ENCODE measurements around the gene PADI4. TPM values are rescaled to one million over a fixed set of nuclear protein-coding genes. Genes with fewer than 3 reads are reported as not detected.

Gene PADI4
- total and polyA plus RNA-seq, 2 of the 8 experiments (the other 6 are each of a cell fraction or from before 2014, with no cell fraction given) = 0.29 TPM; not detected in 1

- Histone ChIP-seq H2BK20ac (ENCODE audit: low read length) (no peak overlapping the region), H3K23ac (ENCODE audit: insufficient read length) (no peak overlapping the region), H3K4ac (replicated peaks; ENCODE audit: insufficient read length, low read depth, low read length) (no peak overlapping the region), H3K79me1 (ENCODE audit: low read depth, low read length) (no peaks in the 10 kb centered on the region), H3K56ac (replicated peaks; ENCODE audit: insufficient read length, low read depth, low read length) (no peak overlapping the region), H3K4me3 (ENCODE audit: extremely low read depth in 1 of 4, insufficient read depth in 2 of 4, low read depth in 3 of 4, low read length in 4 of 4) (no peak overlapping the region), H3K27me3 (replicated peaks in 1 of 4; ENCODE audit: control insufficient read depth in 3 of 4, extremely low read depth in 1 of 4, insufficient read depth in 3 of 4, low read length in 3 of 4) (no peaks in the 10 kb centered on the region), H3K4me1 (replicated peaks in 1 of 4; ENCODE audit: control insufficient read depth in 3 of 4, insufficient read depth in 4 of 4, low read length in 3 of 4) (no peaks in the 10 kb centered on the region), H2BK12ac (ENCODE audit: low read depth, low read length) (no peak overlapping the region), H2BK15ac (ENCODE audit: low read length) (no peak overlapping the region), H2BK5ac (ENCODE audit: low read depth, low read length) (no peak overlapping the region), H2AK5ac (ENCODE audit: low read depth, low read length) (no peak overlapping the region), H4K91ac (replicated peaks; ENCODE audit: insufficient read length, low read length) (no peak overlapping the region), H2BK120ac (replicated peaks; ENCODE audit: low read depth, low read length) (no peak overlapping the region), H4K8ac (ENCODE audit: extremely low read depth, insufficient read depth, low read length) (no peak overlapping the region), H3K9ac (replicated peaks in 1 of 4; ENCODE audit: extremely low read depth in 1 of 4, low read depth in 3 of 4, low read length in 3 of 4) (no peak overlapping the region), H3K36me3 (ENCODE audit: control insufficient read depth in 2 of 4, insufficient read depth in 4 of 4, low read length in 3 of 4) (no peaks in the 10 kb centered on the region), H4K5ac (ENCODE audit: insufficient read length, low read depth, low read length) (no peak overlapping the region), H3K79me2 (ENCODE audit: control insufficient read depth in 1 of 2, insufficient read depth in 2 of 2, low read length in 2 of 2) (no peaks in the 10 kb centered on the region), H3K18ac (ENCODE audit: extremely low read depth, low read length) (no peak overlapping the region), H3K23me2 (ENCODE audit: low read depth, low read length) (no peaks in the 10 kb centered on the region), H4K20me1 (replicated peaks in 1 of 2; ENCODE audit: control insufficient read depth in 1 of 2, insufficient read depth in 2 of 2, low read length in 2 of 2) (no peaks in the 10 kb centered on the region), H2AFZ (ENCODE audit: low read length) (no peak overlapping the region), H3K4me2 (ENCODE audit: insufficient read depth in 1 of 2, low read depth in 2 of 2, low read length in 2 of 2) (no peak overlapping the region), H3K14ac (ENCODE audit: insufficient read length) (no peak overlapping the region), H3K9me3 (ENCODE audit: insufficient read depth in 2 of 2, low read depth in 1 of 2, low read length in 1 of 2) (no peaks in the 10 kb centered on the region), H3K27ac (ENCODE audit: low read depth, low read length) (no peak overlapping the region)
- CTCF ChIA-PET (ENCODE audit: partially characterized antibody) = interaction anchor here (0.5 to 1.9 kb wide), 5 partner anchors 9 to 1298 kb away, joined by 3 to 5 read pairs (median 3); no protein-coding TSS in a partner anchor
- no peak for DNase-seq (ENCODE audit: low read depth in 1 of 2, low spot score in 2 of 2)
- whole genome bisulfite sequencing, 2 experiments (ENCODE audit: extremely low coverage in 1 of 2, insufficient coverage in 1 of 2, insufficient read length in 1 of 2, insufficient replicate concordance in 2 of 2, low coverage in 1 of 2, low lambda C conversion rate in 2 of 2, missing lambda C conversion rate in 1 of 2) = 91% methylated on average over 2 of the region's 2 CpGs; no CpG with 5 or more reads in 1 of the 2 experiments
- FAIRE-seq = no peak
- POLR2A ChIA-PET (ENCODE audit: partially characterized antibody) = interaction anchor here (0.6 kb wide), 1 partner anchor 196 kb away, joined by 3 read pairs; no protein-coding TSS in a partner anchor
- TF ChIP-seq KDM1A (IDR thresholded peaks at IDR 0.05; ENCODE audit: borderline replicate concordance, low read length) (no peak), JUN (IDR thresholded peaks at IDR 0.05; ENCODE audit: low read depth, low read length) (no peak), MAX (IDR thresholded peaks at IDR 0.05) (no peak), TBP (IDR thresholded peaks at IDR 0.05; ENCODE audit: low read depth, low read length) (no peak), PHF8 (conservative IDR thresholded peaks at IDR 0.05; ENCODE audit: low read depth, low read length) (no peak), JUND (IDR thresholded peaks at IDR 0.05; ENCODE audit: low read length) (no peak)
Observed at GRCh38 chr1:17289721-17290120, 18.3 kb upstream of the PADI4 start.

All from H1 (cell line).